Heart left ventricle (tissue), 16 donors: ENCODE results near the gene EPHA5. TPM values are rescaled to one million over a fixed set of nuclear protein-coding genes. Genes with fewer than 3 reads are reported as not detected.

ENCODE experiments used
- ATAC-seq, 4 donors: fragments of 200-7000 bp; cut with Tn5 transposase; one replicate each; pipeline ENCODE4 v1.9.1; 2020 to 2022; ENCODE audit warnings: moderate library complexity in 4 of 4, mild to moderate bottlenecking in 3 of 4, moderate number of reproducible peaks in 1 of 4
- DNase-seq, 5 donors: peaks; one replicate each; pipeline ENCODE4 v3.0.0-alpha.2; 2020
- H3K27ac ChIP-seq, 12 donors: fragments of 200-600 bp; sonication (generic) in 4 of 12; one replicate each; pipeline versions ENCODE4 v1.5.0 to v1.8.0; 2016 to 2022; ENCODE audit warnings: mild to moderate bottlenecking in 2 of 12
- H3K27me3 ChIP-seq, 9 donors: fragments of 200-600 bp; sonication (generic) in 2 of 9; one replicate each; pipeline versions ENCODE4 v1.5.1 to v1.8.0; 2016 to 2022; ENCODE audit warnings: mild to moderate bottlenecking in 3 of 9
- H3K36me3 ChIP-seq, 9 donors: fragments of 200-600 bp; sonication (generic) in 2 of 9; one replicate each; pipeline versions ENCODE4 v1.5.0 to v1.8.0; 2018 to 2022; ENCODE audit warnings: mild to moderate bottlenecking in 2 of 9
- H3K4me1 ChIP-seq, 12 donors: fragments of 200-600 bp; sonication (generic) in 4 of 12; one replicate each; pipeline versions ENCODE4 v1.5.0 to v1.8.0; 2016 to 2022; ENCODE audit warnings: mild to moderate bottlenecking in 3 of 12
- H3K4me3 ChIP-seq, 12 donors: fragments of 200-600 bp; sonication (generic) in 4 of 12; one replicate each; pipeline versions ENCODE4 v1.5.0 to v1.8.0; 2017 to 2022; ENCODE audit warnings: mild to moderate bottlenecking in 9 of 12, moderate library complexity in 4 of 12
- H3K9me3 ChIP-seq, 12 donors: fragments of 200-600 bp; sonication (generic) in 4 of 12; one replicate each; pipeline versions ENCODE4 v1.5.0 to v1.8.0; 2016 to 2022; ENCODE audit warnings: mild to moderate bottlenecking in 1 of 12
- POLR2A ChIP-seq, 2 donors: fragments of 450-650 bp; IDR thresholded peaks; one replicate each; pipeline ENCODE4 v1.6.1; 2017; ENCODE audit warnings: antibody characterized with exemption in 2 of 2, mild to moderate bottlenecking in 2 of 2, moderate library complexity in 2 of 2
- WGBS, 4 donors: extraction: QIAGEN DNeasy Blood & Tissue Kit in 2 of 4; methylation state at CpG; one replicate each; pipeline versions ENCODE4 v1.1.5 to v1.1.7; 2013 to 2018; 5-methylcytosine and 5-hydroxymethylcytosine counted together
- intact Hi-C, 10 donors: fragments of 100-400 bp; cut with DNase I; formaldehyde crosslinking; loops; one replicate each; pipeline versions ENCODE4 v1.11.1 to v1.14.2; 2022
- polyA plus RNA-seq, 2 donors: library from polyadenylated mRNA; stranded (reverse); fragments of 200-250 nt; gene quantifications; one replicate each; pipeline ENCODE4 v1.2.3, GENCODE V29; 2013
- total RNA-seq, 9 donors: library from RNA; depleted of rRNA in 2 of 9; stranded (reverse); fragments of >200 nt in 2 of 9; fragmentation: NEBNext Ultra II Directional in 3 of 9; extraction: Animal tissue kit (Norgen Biotek cat#: 25700) in 3 of 9; gene quantifications; one replicate each; pipeline versions ENCODE4 v1.1.0 to v1.2.4, GENCODE V29; 2016 to 2023
- TF ChIP-seq, protein P1 (sequence below), 12 donors: fragments of 200-600 bp; sonication (generic) in 4 of 12; IDR thresholded peaks; one replicate each; pipeline versions ENCODE4 v1.5.0 to v1.8.0; 2018 to 2022; ENCODE audit warnings: antibody characterized with exemption in 12 of 12, mild to moderate bottlenecking in 5 of 12
- donor health status: ischemic (EF 13 %, LVEDD 7.1; RV severe dilation, severe dysfunction).
- donor health status: healthy with polysubstance abuse.
- donor health status: DM: no; HTN: yes; CAD: no.
- donor health status: DM: no; HTN: no; CAD: no.
- donor health status: ischemic (EF 25% LVEDD 6.9; RV normal size, moderate dysfunction).
- donor health status: ischemic (EF 25% LVEDD 5.7; RV mildly dilated, moderate dysfunction).
- donor health status: healthy.
- donor health status: DM: yes; HTN: yes; CAD: no.
- donor health status: ischemic (EF 35%, LVEDD 5.7; RV mildly dilated, moderate dysfunction).
- donor health status: nonischemic (EF 11% LVEDD 7.7; RV severe dilation, severe dysfunction).
- donor health status: DM: yes; HTN: yes; CAD: no.
- donor health status: PGD.
- donor health status: ischemic (EF 29% LVEDD 5.4; RV normal size, mild dysfunction).
- donor health status: nonischemic (EF 23%, LVEDD 6.1; RV moderate dilation, normal function).

EPHA5 gene
- total and polyA plus RNA-seq, 11 donors: 0.01 to 0.56 (median 0.12) TPM; not detected in 2

DNA sequence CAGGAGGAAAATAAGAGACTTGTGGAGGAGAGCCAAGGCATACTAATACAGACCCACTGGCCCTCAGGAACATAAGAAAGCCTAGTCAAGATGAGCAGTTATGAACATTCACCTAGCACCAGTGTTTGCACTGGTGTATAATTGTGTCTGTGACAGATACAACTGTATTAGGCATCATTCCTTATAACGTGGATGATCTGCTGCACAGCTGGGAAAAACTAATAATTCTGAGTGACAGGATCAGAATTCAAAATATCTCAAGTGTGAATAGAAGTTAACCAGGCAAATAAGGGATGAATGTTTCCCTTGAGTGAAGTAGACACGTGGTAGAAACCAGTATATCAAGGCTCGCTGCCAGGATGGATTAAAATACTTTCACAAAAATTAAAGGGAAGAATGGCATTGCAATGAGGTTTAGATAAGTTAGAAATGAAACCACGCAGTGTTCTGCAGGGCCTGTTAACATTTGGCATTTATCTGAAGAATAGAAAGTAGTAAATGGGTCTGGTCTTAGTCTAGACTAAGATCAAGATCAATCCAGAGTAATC, 325.9 kb downstream of the EPHA5 start:
- H3K4me1 ChIP-seq: no peaks in the 10 kb centered on the region
- H3K9me3 ChIP-seq: peaks cover 0 to 6% (median 0%) of the 10 kb centered on the region in 12 donors
- ATAC-seq: no peak
- intact Hi-C loops: no loop called here
- DNase-seq: no peak
- H3K4me3 ChIP-seq: no peak overlapping the region
- TF ChIP-seq POLR2A (IDR thresholded peaks at IDR 0.05): no peak
- TF ChIP-seq, protein P1, sequence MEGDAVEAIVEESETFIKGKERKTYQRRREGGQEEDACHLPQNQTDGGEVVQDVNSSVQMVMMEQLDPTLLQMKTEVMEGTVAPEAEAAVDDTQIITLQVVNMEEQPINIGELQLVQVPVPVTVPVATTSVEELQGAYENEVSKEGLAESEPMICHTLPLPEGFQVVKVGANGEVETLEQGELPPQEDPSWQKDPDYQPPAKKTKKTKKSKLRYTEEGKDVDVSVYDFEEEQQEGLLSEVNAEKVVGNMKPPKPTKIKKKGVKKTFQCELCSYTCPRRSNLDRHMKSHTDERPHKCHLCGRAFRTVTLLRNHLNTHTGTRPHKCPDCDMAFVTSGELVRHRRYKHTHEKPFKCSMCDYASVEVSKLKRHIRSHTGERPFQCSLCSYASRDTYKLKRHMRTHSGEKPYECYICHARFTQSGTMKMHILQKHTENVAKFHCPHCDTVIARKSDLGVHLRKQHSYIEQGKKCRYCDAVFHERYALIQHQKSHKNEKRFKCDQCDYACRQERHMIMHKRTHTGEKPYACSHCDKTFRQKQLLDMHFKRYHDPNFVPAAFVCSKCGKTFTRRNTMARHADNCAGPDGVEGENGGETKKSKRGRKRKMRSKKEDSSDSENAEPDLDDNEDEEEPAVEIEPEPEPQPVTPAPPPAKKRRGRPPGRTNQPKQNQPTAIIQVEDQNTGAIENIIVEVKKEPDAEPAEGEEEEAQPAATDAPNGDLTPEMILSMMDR (IDR thresholded peaks at IDR 0.05): no peak
- no peak overlapping the region for H3K27ac ChIP-seq
- 49 to 54% (median 52%) methylated on average over 4 of the region's 4 CpGs for WGBS, 4 donors
- H3K27me3 ChIP-seq: no peaks in the 10 kb centered on the region
- H3K36me3 ChIP-seq: no peaks in the 10 kb centered on the region

DNA sequence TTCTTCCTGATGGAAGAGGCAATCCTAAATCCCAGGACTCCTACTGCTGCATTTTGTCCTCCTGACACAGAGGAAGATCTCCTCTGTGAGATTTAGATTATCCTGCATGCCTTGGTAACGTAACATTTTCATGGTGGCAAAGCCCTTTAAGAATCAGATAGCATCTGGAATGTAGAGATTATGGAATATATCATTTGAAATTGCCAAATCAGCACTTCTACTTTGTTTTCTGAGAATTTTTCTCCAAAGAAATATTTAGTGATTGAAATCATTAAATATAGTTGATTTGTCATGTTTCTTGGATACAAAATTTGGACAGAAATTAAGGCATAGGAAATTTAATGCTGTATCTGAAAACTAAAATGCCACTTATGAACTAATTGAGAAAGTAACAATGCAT, 326.9 kb downstream of the EPHA5 start:
- no peak for TF ChIP-seq POLR2A (IDR thresholded peaks at IDR 0.05)
- TF ChIP-seq, protein P1 (IDR thresholded peaks at IDR 0.05): no peak
- Histone ChIP-seq H3K27ac (no peak overlapping the region), H3K9me3 (peaks cover 0 to 6% (median 0%) of the 10 kb centered on the region in 12 donors), H3K27me3 (no peaks in the 10 kb centered on the region), H3K4me3 (no peak overlapping the region), H3K4me1 (no peaks in the 10 kb centered on the region), H3K36me3 (no peaks in the 10 kb centered on the region)
- intact Hi-C loops: no loop called here
- DNase-seq (no peak), ATAC-seq (no peak)
- 63 to 69% (median 63%) methylated on average over 1 of the region's 1 CpG for WGBS, 4 donors

DNA sequence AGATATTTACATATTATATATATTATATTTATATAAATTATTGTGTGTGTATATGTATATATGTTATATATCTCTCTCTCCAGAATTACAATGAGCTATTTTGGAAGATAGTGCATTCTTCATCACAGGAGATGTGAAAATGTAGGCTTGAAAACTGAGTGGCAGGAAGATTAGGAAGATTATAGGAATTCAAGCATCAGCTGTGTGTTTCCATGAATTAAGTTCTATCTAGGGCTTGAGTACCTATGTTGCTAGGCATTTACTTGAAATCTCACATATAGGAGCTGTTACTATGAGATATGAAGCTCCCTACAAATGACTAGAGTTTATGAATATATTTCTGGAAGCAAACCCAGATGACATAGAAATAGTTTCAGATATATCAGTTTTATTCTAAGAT, 328.7 kb downstream of the EPHA5 start:
- Histone ChIP-seq H3K27ac (no peak overlapping the region), H3K4me3 (no peak overlapping the region), H3K4me1 (no peaks in the 10 kb centered on the region), H3K36me3 (no peaks in the 10 kb centered on the region), H3K9me3 (peaks cover 0 to 2% (median 0%) of the 10 kb centered on the region in 12 donors), H3K27me3 (no peaks in the 10 kb centered on the region)
- ATAC-seq (no peak), DNase-seq (no peak)
- intact Hi-C loops: no loop called here
- TF ChIP-seq POLR2A (IDR thresholded peaks at IDR 0.05): no peak
- TF ChIP-seq, protein P1 (IDR thresholded peaks at IDR 0.05): no peak

DNA sequence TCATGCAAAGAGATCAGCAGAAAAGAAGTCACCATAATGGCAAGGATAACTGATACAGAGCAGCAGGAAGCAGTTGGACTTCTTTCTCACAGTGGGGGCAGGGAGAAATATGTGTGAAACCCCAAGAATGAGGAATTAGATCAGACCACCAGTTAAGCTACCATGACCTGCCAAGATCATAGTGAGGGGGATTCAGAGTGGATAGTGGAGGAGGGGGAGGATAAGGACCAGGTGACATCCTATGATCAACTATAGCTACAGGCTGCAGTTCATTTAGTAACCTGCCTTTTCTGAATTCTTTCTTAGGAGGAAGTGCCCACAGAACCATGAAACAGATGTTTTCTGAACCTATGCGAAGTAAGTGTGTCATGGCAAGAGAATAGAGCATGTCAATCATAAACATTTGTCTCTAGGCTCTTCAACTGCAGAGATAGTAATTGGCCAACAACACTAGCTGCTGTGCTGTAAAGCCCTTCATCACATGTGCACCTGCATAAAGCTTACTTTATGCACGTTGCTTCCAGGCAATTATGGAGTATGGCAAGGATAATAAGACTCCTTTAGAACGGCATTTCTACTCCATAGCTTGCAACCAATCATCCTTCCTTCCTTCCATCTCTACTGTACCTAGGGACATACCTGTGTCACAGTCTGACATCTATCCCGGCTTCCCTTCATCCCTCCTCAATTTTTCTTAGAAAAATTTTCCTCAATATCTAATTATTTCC, 329.7 kb downstream of the EPHA5 start:
- TF ChIP-seq, protein P1 (IDR thresholded peaks at IDR 0.05): no peak
- TF ChIP-seq POLR2A (IDR thresholded peaks at IDR 0.05): no peak
- ATAC-seq (no peak), DNase-seq (no peak)
- H3K4me1 ChIP-seq: no peaks in the 10 kb centered on the region
- intact Hi-C loops: no loop called here
- no peak overlapping the region for H3K27ac ChIP-seq
- H3K36me3 ChIP-seq: no peaks in the 10 kb centered on the region
- no peak overlapping the region for H3K4me3 ChIP-seq
- no peaks in the 10 kb centered on the region for H3K9me3 ChIP-seq
- no peaks in the 10 kb centered on the region for H3K27me3 ChIP-seq
- 67 to 74% (median 71%) methylated on average over 4 of the region's 4 CpGs for WGBS, 4 donors
